Epidermal melanocyte (primary cell): ENCODE measurements around the gene DCUN1D5.
"Not testable (repeated sequence)": the region's sequence is repeated elsewhere in the genome, so short reads cannot be mapped to it uniquely, and the experiment has no call there.

Source experiments
- DNase-seq: peaks from one replicate; pipeline ENCODE4 v3.0.0; 2011; ENCODE audit warnings: low spot score; ENCODE audit not compliant: insufficient read length

Gene DCUN1D5

GRCh38 chr11:103055221-103055890, 36.6 kb downstream of the DCUN1D5 start:
- no peak for DNase-seq

- DNase-seq, result no peak
These were observed 38.0 kb downstream of the DCUN1D5 start for GRCh38 chr11:103053997-103054396.

GRCh38 chr11:103051981-103052380, 40.0 kb downstream of the DCUN1D5 start:
- no peak for DNase-seq

- no peak for DNase-seq
These were observed 40.7 kb downstream of the DCUN1D5 start for GRCh38 chr11:103051151-103051801.

- no peak for DNase-seq
These were observed 41.6 kb downstream of the DCUN1D5 start for GRCh38 chr11:103050351-103050750.

- DNase-seq, result no peak
These were observed 44.1 kb downstream of the DCUN1D5 start for GRCh38 chr11:103047837-103048236.

- DNase-seq, result no peak
These were observed 47.9 kb downstream of the DCUN1D5 start for GRCh38 chr11:103043826-103044678.

GRCh38 chr11:103042161-103042560, 49.8 kb downstream of the DCUN1D5 start:
- DNase-seq, result no peak

- peak; percentile 33 for DNase-seq
These were observed 56.0 kb downstream of the DCUN1D5 start for GRCh38 chr11:103035791-103036434.

- DNase-seq, result no peak
These were observed 56.7 kb downstream of the DCUN1D5 start for GRCh38 chr11:103035216-103035615.

- DNase-seq, result no peak
These were observed 60.1 kb downstream of the DCUN1D5 start for GRCh38 chr11:103031834-103032233.

GRCh38 chr11:103029401-103029800, 62.6 kb downstream of the DCUN1D5 start:
- no peak for DNase-seq

GRCh38 chr11:103028304-103029020, 63.5 kb downstream of the DCUN1D5 start:
- DNase-seq, result not testable (repeated sequence)

- no peak for DNase-seq
These were observed 67.9 kb downstream of the DCUN1D5 start for GRCh38 chr11:103024086-103024485.

- no peak for DNase-seq
These were observed 75.9 kb downstream of the DCUN1D5 start for GRCh38 chr11:103016031-103016430.

GRCh38 chr11:103013421-103013820, 78.5 kb downstream of the DCUN1D5 start:
- DNase-seq, result no peak
